ENCODE measurements around the gene MIAT. TPM values are rescaled to one million over a fixed set of nuclear protein-coding genes. Genes with fewer than 3 reads are reported as not detected.
A peak's percentile ranks its signal among the peaks of the same experiment; 100 is the strongest.

Gene MIAT
- total RNA-seq, 2 experiments from 2014 or later, result 66.5 to 125 TPM

DNA sequence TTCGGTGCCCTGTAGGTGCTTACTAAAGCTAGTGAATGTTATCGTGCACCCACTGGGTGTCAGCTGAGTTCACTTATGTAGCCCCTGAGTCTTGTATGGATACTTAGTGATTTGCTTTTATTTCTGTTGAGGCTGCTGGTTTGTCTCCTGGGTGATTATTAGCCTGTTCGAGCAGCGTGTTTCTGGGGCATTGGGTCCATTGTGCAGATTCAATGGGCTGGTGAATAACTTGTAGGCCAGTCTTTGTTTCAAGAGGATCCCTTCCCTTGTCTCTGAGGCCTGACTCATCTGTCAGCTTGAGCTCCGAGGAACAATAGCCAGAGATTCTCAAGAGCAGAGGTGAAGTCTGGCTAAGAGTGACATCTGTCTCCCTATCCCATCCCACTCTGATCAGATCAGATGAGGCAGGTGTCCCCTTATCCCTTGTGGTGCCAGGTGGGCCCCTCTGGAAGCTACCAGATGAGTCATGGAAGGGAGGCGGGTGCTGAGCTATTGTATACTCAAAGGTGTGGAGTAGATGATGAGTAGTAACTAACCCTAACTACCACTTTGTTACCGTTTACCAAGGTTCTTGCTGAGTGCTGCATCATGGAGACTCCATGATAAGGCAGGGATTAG lies 3.7 kb downstream of the MIAT start:
- DNase-seq (no peak), ATAC-seq (no peak)
- H3K27ac Mint-ChIP-seq, result peak overlapping the region; percentile 6
- H3K36me3 Mint-ChIP-seq, result peaks cover 16% of the 10 kb centered on the region
- H3K27me3 Mint-ChIP-seq, result no peaks in the 10 kb centered on the region
- H3K4me3 Mint-ChIP-seq, result no peak overlapping the region
- peaks cover 67% of the 10 kb centered on the region for H3K4me1 Mint-ChIP-seq
- CTCF ChIA-PET, result interaction anchor here (0.9 to 7.2 kb wide), 3 partner anchors 11 to 159 kb away, joined by 3 to 69 read pairs (median 3); no protein-coding TSS in a partner anchor
- H3K9me3 Mint-ChIP-seq (ENCODE audit: low read depth), result no peaks in the 10 kb centered on the region

DNA sequence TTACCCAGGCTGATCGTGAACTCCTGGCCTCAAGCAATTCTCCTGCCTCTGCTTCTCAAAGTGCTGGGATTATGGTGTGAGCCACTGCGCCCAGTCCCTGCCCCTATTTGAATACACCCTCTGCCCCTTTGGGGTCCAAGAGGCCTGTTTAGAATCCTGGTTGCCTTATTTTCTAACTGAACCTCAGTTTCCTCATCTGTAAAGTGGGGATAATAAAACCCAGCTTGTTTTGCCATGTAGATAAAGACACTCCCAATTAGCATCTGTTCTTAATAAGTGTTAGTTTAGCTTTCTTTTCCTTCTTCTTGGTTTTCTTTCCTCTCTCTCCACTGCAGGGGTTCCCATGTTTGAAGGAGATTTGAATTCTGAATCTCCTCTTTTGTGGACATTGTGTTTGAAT lies 4.8 kb downstream of the MIAT start:
- Mint-ChIP-seq H3K36me3 (peaks cover 17% of the 10 kb centered on the region), H3K4me1 (peaks cover 73% of the 10 kb centered on the region), H3K4me3 (no peak overlapping the region), H3K27me3 (no peaks in the 10 kb centered on the region), H3K27ac (no peak overlapping the region), H3K9me3 (ENCODE audit: low read depth) (no peaks in the 10 kb centered on the region)
- CTCF ChIA-PET, result interaction anchor here (7.2 kb wide), 1 partner anchor 160 kb away, joined by 69 read pairs; no protein-coding TSS in a partner anchor
- no peak for DNase-seq
- no peak for ATAC-seq

DNA sequence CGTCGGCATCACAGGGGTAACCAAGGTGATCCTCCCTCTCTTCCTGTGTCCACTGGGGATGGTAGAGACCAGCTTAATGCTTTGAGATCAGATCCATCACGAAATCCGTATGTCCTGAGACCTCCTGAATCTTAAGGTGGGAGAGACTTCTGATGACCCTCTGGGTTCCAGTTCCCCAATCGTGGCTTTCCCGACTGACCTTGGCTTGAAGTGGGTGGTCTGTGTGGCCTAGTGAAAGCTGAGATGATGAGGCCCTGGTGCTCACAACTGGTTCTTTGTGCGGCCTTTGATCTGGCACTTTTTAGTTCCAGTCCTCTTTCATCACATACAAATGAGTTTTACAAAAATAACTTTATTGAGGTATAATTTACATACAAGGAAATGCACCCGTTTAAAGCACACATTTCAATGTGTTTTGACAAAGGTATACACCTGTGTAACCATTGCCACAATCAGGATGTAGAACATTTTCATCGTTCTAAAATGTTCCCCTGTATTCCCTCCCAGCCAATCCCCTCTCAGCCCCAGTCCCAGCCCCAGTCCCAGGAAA lies 6.1 kb downstream of the MIAT start:
- Mint-ChIP-seq H3K4me3 (no peak overlapping the region), H3K4me1 (peaks cover 71% of the 10 kb centered on the region), H3K9me3 (ENCODE audit: low read depth) (no peaks in the 10 kb centered on the region), H3K36me3 (peaks cover 21% of the 10 kb centered on the region), H3K27ac (no peak overlapping the region), H3K27me3 (no peaks in the 10 kb centered on the region)
- DNase-seq, result no peak
- no peak for ATAC-seq
- CTCF ChIA-PET, result interaction anchor here (0.8 to 7.2 kb wide), 5 partner anchors 9 to 180 kb away, joined by 3 to 69 read pairs (median 10); partner anchors contain the start of genes HPS4, SRRD and TFIP11

DNA sequence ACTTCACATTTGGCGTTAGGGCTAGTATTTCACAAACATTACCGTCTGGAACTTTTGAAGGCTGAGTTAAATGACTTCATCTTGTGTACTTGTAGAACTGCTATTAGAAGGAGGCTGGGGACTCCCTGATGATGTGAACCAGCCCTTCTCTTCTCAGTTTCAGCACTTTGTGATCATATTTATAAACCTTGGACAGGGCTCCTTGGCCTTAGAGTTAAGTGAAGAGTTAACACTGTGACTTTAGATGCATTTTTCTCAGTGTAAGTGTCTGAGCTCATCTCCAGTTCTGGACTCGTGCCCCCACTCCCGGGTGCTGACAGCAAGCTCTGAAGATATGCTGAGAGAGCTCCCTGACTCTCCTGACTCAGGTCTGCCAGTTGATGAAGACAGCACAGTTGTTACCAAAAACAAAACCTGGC lies 8.4 kb downstream of the MIAT start:
- H3K9me3 Mint-ChIP-seq (ENCODE audit: low read depth), result no peaks in the 10 kb centered on the region
- H3K27me3 Mint-ChIP-seq, result no peaks in the 10 kb centered on the region
- H3K36me3 Mint-ChIP-seq, result peaks cover 28% of the 10 kb centered on the region
- DNase-seq, result no peak
- H3K4me1 Mint-ChIP-seq, result peaks cover 76% of the 10 kb centered on the region
- ATAC-seq, result peak; percentile 14
- CTCF ChIA-PET, result interaction anchor here (0.6 to 7.2 kb wide), 16 partner anchors 9 to 236 kb away, joined by 3 to 69 read pairs (median 4); partner anchors contain the start of genes HPS4, MIAT, SRRD and TPST2
- H3K27ac Mint-ChIP-seq, result peak overlapping the region; percentile 86
- no peak overlapping the region for H3K4me3 Mint-ChIP-seq

DNA sequence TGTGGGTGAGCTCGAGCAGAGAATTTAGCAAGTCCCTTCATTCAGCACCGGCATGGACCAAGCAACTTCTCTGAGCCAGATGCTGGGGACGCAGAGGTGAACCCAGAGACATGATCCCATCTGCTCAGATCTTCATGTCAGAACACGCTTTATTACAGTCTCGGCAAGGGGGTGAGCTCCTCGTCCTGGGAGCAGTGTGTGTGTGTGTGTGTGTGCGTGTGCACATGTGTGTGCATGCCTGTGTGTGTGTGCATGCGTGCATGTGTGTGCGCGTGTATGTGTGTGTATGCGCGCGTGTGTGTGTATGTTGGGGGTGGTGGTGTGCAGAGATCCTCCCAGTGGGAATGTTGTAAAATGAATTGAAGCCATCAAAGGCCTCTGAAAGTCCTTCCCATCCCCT lies 9.8 kb downstream of the MIAT start:
- peaks cover 81% of the 10 kb centered on the region for H3K4me1 Mint-ChIP-seq
- DNase-seq, result no peak
- peaks cover 28% of the 10 kb centered on the region for H3K36me3 Mint-ChIP-seq
- no peak overlapping the region for H3K4me3 Mint-ChIP-seq
- ATAC-seq, result no peak
- peak overlapping the region; percentile 62 for H3K27ac Mint-ChIP-seq
- CTCF ChIA-PET, result interaction anchor here (0.7 to 7.2 kb wide), 3 partner anchors 10 to 180 kb away, joined by 3 to 69 read pairs (median 3); partner anchors contain the start of gene MIAT
- H3K9me3 Mint-ChIP-seq (ENCODE audit: low read depth), result no peaks in the 10 kb centered on the region
- H3K27me3 Mint-ChIP-seq, result no peaks in the 10 kb centered on the region

DNA sequence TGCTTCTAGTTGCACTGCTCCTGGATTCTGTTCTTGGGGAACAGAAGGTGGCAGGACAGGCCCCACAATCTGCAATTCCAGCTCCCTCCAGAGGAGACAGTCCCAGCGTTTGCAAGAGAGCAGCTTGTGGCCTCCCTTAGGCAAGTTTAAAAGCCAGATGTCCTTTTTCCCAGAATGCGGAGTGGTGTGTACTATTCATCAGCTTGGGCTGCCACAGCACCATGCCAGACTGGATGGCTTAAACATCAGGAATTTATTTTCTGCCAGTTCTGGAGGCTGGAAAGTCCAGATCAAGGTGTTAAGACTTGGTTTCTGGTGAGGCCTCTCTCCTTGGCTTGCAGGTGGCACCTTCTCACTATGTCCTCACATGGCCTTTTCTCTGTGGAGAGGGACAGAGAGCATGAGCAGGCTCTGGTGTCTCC lies 11.7 kb downstream of the MIAT start:
- no peak for DNase-seq
- Mint-ChIP-seq H3K9me3 (ENCODE audit: low read depth) (no peaks in the 10 kb centered on the region), H3K27ac (peak overlapping the region; percentile 65), H3K36me3 (peaks cover 21% of the 10 kb centered on the region), H3K4me3 (no peak overlapping the region), H3K27me3 (no peaks in the 10 kb centered on the region), H3K4me1 (peaks cover 75% of the 10 kb centered on the region)
- CTCF ChIA-PET, result interaction anchor here (0.5 to 1.1 kb wide), 2 partner anchors 10 to 26 kb away, joined by 3 to 4 read pairs; no protein-coding TSS in a partner anchor
- no peak for ATAC-seq

DNA sequence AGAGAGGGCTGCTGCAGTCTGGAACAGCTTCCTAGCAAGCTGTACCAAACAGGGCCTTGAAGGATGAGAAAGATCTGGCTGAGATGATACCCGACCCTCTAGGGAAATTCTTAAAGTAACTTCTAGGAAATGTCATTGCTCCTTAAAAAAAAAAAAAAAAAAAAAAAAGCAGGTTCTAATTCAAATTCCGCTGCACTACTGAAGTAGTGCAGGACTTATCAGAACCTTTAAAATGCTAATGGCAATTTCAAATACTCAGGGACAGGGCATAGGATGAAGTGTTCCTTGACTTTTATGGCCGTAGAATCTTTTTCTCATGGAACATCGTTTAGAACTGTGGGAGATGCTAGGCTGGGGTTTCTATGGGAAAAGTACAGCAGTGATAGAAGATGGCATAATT lies 13.1 kb downstream of the MIAT start:
- ATAC-seq (no peak), DNase-seq (no peak)
- peak overlapping the region; percentile 97 for H3K27ac Mint-ChIP-seq
- peak overlapping the region; percentile 93 for H3K4me3 Mint-ChIP-seq
- no peaks in the 10 kb centered on the region for H3K9me3 Mint-ChIP-seq (ENCODE audit: low read depth)
- H3K36me3 Mint-ChIP-seq, result peaks cover 28% of the 10 kb centered on the region
- CTCF ChIA-PET, result interaction anchor here (0.6 to 3.2 kb wide), 3 partner anchors 13 to 1913 kb away, joined by 4 to 14 read pairs (median 5); partner anchors contain the start of gene MIAT
- H3K4me1 Mint-ChIP-seq, result peaks cover 75% of the 10 kb centered on the region
- no peaks in the 10 kb centered on the region for H3K27me3 Mint-ChIP-seq

DNA sequence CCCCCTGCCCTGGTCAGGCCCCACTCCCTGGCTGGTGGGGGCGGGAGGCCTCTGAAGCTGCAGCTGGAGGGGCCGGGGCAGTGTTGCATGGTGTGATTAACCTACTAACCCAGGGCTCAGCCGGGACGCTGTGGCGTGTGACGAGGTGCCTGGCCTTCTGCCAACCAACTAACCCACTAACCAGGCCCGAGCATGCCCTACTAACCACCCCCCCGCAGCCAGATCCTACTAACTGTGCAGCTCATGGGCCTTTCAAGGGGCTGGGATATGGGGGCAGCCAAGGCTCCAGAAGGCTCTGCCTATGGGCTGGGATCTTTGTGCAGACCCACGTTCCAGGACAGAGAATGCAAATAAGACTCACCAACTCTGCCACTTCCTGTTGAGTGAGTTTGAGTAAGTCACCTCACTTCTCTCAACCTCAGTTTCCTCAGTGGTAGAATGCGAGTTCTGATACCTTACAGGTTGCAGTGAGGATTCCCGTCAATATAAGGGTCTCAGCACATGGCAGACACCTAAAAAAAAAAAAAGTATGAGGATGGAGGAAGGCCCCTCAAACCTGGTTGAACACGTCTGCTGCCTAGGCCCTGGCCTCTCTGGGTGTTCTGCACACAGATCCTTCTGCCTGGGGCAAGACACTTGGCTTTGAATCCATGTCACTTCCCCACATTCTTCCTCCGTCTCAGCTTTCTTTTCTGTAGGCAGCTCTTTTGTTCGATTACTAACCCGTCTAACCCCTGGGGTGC lies 14.1 kb downstream of the MIAT start:
- CTCF ChIA-PET, result interaction anchor here (1.1 to 3.8 kb wide), 6 partner anchors 14 to 195 kb away, joined by 3 to 17 read pairs (median 6); partner anchors contain the start of genes HPS4, MIAT and SRRD
- peak; percentile 87 for DNase-seq
- H3K27ac Mint-ChIP-seq, result peak overlapping the region; percentile 97
- no peaks in the 10 kb centered on the region for H3K27me3 Mint-ChIP-seq
- peak overlapping the region; percentile 93 for H3K4me3 Mint-ChIP-seq
- no peaks in the 10 kb centered on the region for H3K9me3 Mint-ChIP-seq (ENCODE audit: low read depth)
- H3K36me3 Mint-ChIP-seq, result peaks cover 32% of the 10 kb centered on the region
- peaks cover 73% of the 10 kb centered on the region for H3K4me1 Mint-ChIP-seq
- ATAC-seq, result peak; percentile 43

DNA sequence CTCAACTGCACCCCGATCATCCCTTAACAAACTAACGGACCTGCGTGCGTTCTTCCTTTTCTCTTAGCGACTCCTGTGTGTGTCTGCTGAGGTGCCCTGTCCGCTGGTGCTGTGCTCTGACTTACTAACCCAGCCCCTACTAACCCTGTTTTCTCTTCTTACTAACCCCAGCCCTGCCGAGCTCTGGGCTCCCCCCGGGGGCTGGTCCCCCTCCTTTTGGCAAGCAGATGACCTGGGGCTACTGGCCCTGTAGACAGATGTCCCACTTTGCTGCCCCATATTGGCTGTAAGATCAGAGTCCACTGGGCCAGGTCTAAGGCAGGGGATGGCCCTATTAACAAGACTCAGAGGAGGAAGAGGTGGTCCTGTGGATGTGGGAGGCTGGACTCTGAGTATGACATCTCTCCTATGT lies 14.7 kb downstream of the MIAT start:
- Mint-ChIP-seq H3K27ac (peak overlapping the region; percentile 97), H3K27me3 (no peaks in the 10 kb centered on the region), H3K4me3 (peak overlapping the region; percentile 93), H3K4me1 (peaks cover 70% of the 10 kb centered on the region), H3K9me3 (ENCODE audit: low read depth) (no peaks in the 10 kb centered on the region), H3K36me3 (peaks cover 31% of the 10 kb centered on the region)
- DNase-seq, result peak; percentile 63
- peak; percentile 29 for ATAC-seq
- CTCF ChIA-PET, result interaction anchor here (0.8 to 3.8 kb wide), 7 partner anchors 10 to 241 kb away, joined by 3 to 17 read pairs (median 5); partner anchors contain the start of genes HPS4, MIAT and SRRD

DNA sequence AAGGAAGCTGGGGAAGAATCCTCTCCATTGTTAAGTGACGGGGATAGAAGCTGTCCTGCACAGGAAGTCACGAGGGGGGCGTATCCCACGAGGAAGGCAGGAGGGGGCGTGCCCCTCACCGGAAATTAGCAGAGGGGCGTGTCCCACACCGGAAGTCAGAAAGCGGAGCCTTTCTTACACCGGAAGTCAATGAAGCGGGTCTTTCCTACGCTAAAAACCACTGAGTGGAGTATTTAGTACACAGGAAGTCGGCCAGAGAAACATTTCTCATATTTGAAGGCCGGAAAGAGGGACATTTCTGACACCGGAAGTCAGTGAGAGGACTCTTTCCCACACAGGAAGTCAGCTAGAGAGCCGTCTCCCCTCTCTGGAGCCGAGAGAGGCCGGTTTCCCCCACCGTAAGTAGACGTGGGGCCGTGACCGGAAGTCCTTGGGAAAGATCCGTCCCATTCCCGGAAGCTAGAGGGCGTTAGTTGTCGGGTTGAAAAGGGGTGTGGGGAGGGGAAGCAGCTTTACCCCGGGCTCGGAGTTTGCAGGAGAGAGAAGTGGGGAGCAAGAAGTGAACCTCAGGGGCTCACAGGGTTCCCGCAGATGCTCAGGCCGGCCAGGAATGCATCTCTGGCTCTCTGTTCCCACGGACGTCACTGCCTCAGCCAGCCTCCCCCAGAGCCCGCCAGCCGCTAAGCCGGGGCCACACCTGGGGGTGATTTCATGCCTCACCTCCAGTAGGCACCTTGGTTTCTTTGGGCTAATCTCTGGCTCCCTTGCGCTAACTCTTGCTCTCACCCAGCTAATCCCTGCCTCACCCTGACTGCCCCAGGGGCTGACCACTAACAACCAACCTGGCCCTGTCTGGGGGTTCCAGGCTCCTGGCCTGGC lies 15.4 kb downstream of the MIAT start:
- Mint-ChIP-seq H3K27ac (peak overlapping the region; percentile 97), H3K4me3 (peak overlapping the region; percentile 93), H3K36me3 (peaks cover 27% of the 10 kb centered on the region), H3K4me1 (peaks cover 70% of the 10 kb centered on the region), H3K27me3 (no peaks in the 10 kb centered on the region), H3K9me3 (ENCODE audit: low read depth) (no peaks in the 10 kb centered on the region)
- CTCF ChIA-PET, result interaction anchor here (0.7 to 3.8 kb wide), 16 partner anchors 8 to 242 kb away, joined by 3 to 17 read pairs (median 4); partner anchors contain the start of genes HPS4, MIAT and SRRD
- ATAC-seq (peak; percentile 67), DNase-seq (peak; percentile 98)

DNA sequence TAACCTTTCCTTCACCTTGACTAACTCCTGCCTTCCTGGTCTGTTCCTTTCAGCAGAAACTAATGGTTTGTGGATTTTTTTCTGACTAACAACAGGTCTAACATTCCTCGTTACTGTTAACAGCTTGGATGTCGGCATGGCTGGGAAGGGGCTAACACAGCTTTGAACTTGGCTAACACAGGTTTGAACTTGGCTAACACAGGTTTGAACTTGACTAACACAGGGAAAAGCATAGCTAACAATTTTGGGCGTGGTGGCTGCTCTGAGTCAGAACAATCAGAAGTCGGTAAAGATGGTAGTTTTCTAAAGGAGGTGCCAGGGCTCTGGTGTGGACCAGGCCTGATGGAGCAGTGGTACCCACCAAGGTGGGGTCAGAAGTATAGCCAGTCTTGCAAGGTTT lies 16.1 kb downstream of the MIAT start:
- ATAC-seq (peak; percentile 3), DNase-seq (peak; percentile 73)
- H3K27ac Mint-ChIP-seq, result peak overlapping the region; percentile 97
- peaks cover 74% of the 10 kb centered on the region for H3K4me1 Mint-ChIP-seq
- H3K4me3 Mint-ChIP-seq, result peak overlapping the region; percentile 93
- H3K36me3 Mint-ChIP-seq, result peaks cover 27% of the 10 kb centered on the region
- H3K9me3 Mint-ChIP-seq (ENCODE audit: low read depth), result no peaks in the 10 kb centered on the region
- CTCF ChIA-PET, result interaction anchor here (0.7 to 3.8 kb wide), 14 partner anchors 8 to 190 kb away, joined by 3 to 17 read pairs (median 4); partner anchors contain the start of genes HPS4, MIAT and SRRD
- H3K27me3 Mint-ChIP-seq, result no peaks in the 10 kb centered on the region

All from activated CD8-positive, alpha-beta memory T cell treated with anti-CD3 and anti-CD28 coated beads, Interleukin-2, amount 10 ng/mL, durations not matched to agents 7 days and 5 days (primary cell).